Activated CD4-positive, alpha-beta T cell treated with anti-CD3 and anti-CD28 coated beads, Interleukin-10, Interleukin-2, amounts not matched to agents 100 ng/mL and 50 ng/mL, durations not matched to agents 16 hours and 8 hours (primary cell): ENCODE measurements around the gene TPRN.
"Not testable (repeated sequence)": the region's sequence is repeated elsewhere in the genome, so short reads cannot be mapped to it uniquely, and the experiment has no call there.

Experiments
- DNase-seq: peaks from one replicate; pipeline ENCODE4 v3.0.0-alpha.2; 2020

The TPRN gene, protein sequence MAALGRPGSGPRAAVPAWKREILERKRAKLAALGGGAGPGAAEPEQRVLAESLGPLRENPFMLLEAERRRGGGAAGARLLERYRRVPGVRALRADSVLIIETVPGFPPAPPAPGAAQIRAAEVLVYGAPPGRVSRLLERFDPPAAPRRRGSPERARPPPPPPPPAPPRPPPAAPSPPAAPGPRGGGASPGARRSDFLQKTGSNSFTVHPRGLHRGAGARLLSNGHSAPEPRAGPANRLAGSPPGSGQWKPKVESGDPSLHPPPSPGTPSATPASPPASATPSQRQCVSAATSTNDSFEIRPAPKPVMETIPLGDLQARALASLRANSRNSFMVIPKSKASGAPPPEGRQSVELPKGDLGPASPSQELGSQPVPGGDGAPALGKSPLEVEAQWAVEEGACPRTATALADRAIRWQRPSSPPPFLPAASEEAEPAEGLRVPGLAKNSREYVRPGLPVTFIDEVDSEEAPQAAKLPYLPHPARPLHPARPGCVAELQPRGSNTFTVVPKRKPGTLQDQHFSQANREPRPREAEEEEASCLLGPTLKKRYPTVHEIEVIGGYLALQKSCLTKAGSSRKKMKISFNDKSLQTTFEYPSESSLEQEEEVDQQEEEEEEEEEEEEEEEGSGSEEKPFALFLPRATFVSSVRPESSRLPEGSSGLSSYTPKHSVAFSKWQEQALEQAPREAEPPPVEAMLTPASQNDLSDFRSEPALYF

DNA sequence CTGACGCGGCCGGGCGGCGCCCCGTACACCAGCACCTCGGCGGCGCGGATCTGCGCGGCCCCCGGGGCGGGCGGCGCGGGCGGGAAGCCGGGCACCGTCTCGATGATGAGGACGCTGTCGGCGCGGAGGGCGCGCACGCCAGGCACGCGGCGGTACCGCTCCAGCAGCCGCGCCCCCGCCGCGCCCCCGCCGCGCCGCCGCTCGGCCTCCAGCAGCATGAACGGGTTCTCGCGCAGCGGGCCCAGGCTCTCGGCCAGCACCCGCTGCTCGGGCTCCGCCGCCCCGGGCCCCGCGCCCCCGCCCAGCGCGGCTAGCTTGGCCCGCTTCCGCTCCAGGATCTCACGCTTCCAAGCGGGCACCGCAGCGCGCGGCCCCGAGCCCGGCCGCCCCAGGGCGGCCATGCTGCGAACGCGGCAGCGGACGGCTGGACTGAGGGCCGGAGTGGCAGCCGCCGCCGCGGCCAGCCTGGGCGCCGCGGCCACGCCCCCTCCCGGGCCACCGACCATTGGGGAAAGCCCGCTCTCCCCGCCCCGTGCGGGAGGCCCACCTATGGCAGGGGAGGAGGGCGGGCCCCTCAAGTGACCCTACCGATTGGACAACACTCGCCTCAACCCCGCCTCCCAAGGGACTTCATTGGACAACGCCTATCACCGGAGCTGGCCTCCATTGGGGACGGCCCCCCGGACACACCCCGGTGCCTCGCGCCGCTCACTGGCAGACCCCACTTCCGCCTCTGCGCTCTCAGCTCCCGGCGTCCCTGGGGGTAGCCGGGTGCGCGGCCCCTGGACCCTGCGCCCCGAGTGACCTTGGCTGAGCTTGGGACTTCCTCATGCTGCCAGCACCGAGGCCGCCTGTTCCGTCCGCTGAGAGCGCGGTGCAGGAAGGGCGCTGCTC lies at the start of gene TPRN:
TPRN (minus strand) TSS at position 431 of the 894 bp plus-strand sequence; CDS start at position 401, 30 bp downstream.
- peak; percentile 100 for DNase-seq

DNA sequence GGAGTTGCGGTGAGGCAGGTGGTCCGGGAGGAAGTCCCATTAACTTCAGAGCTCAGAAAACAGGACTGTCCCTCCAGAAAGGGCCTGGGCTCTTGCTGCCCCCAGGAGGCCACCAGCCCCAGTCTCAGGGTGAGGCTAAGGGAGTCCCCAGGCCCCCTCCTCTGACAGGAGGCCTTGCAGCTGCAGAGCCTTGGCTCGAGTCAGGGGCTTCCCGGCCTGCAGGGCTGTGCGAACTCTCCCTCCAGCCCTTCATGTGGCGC lies 47.3 kb upstream of the TPRN start:
- no peak for DNase-seq

DNA sequence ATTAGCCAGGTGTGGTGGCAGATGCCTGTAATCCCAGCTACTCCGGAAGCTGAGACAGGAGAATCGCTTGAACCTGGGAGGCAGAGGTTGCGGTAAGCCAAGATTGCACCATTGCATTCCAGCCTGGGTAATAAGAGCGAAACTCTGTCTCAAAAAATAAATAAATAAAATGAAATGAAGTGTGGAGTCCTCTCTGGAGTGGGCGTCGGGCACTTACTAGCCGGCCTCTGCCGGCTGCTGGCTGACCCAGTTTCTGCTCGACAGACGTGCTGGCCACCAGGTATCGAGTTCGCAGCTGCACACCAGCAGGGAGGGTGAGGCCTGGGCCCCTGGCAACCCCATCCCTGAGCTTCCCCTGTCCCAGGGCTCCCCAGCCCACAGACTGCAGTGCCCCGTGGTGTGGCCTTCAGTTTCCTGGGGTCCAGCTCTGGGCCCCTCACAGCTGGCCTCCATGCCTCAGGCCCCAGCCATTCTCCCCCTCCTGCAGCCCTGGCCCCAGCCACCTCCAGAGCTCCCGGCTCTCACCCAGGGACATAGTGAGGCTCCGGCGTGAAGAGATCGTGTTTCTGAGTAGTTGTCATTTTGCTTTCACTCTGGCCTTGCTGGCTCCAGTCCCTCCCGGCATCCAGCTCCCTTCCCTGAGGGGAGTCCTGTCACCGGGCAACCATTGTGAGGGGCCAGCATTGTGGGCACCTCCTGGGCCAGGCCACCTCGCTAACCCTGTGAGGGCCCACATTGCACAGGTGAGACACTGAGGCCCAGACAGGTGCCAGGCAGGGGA lies 46.8 kb upstream of the TPRN start:
- DNase-seq, result no peak

DNA sequence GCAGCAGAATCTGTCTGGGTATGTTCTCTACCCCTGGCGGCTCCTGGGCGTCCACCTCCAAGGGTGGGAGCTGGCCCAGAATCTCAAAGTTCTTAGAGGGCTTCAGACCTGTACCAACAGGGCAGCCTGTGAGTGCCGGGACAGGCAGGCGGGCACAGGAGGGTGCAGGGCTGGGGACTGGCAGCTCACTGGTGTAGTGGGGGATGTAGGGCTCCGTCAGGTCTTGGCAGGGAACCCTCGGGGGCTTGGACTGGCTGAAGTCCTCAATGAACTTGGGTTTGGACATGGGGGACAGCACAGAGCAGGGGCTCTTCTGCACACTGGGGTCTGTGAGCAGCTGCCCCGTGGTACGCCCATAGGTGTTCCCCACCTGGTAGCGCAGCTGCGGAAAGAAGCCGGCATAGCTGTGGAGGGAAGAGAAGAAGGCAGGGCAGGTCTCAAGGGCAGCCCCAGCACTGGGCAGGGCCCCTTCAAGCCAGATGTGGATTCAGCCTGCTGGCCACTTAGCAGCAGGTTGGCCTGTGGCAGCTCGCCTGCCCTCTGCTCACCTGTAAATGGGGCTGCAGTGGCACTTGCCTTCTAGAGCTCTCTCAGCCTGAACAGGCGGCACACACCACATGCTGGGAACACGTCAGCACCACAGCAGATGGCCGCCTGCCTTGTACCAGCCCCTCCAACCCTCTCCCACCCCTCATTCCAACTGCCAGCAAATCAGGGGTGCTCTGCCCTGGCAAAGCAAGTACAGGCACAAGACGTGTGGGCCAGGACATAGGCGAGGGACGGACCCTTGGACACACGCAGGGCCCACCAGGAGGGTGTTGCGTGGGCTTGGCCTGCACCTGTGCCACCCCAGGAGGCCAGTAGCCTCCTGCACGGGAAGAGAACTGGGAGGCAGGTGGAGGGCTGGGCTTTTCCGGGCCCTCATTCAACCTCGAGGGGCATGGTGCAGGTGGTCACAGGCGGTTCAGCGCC lies 45.2 kb upstream of the TPRN start:
- DNase-seq, result no peak

DNA sequence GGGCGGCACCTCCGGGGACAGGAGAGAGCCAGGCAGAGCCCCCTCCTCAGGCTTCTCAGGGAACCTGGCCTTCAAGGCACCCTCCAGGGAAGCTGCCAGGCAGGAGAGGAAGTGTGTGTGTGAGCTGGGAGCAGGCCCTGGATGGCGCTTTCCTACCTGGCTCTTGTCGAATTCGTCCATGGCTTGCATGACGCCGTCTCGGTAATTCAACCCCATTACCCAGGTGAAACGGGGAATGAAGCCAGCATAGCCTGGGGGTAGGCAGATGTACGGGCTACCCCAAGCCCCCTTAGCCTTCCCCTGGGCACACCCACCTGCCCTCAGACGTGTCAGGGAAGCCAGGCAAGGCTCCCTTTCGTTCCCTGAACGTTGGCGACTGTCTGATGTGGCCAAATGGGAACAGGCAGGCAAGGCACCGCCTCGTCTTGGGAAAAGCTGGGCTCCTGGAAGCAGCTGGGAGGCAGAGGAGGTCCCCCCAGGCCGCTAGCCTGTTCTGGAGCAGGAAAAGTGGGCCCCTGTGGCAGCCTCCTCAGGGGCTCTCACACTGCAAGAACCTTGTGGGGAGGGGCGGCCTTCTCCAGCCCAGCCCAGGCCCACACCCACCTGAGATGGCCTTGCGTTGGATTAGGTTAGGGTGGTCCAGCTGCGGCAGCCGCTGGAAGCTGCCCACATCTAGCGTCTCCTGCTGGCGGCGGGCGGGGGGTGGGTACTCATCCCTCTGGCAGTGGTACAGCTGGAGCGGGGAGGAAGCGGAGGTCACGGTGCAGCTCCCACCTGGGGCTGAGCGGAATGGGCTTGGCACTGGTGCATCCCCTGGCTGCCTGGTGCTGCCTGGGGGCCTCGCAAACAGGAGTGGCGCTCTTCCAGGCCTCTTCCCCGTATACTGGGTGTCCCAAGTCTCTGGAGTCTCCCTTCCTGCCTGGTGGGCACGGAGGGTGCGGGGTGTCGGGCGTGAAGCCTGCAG lies 44.2 kb upstream of the TPRN start:
- DNase-seq, result no peak

DNA sequence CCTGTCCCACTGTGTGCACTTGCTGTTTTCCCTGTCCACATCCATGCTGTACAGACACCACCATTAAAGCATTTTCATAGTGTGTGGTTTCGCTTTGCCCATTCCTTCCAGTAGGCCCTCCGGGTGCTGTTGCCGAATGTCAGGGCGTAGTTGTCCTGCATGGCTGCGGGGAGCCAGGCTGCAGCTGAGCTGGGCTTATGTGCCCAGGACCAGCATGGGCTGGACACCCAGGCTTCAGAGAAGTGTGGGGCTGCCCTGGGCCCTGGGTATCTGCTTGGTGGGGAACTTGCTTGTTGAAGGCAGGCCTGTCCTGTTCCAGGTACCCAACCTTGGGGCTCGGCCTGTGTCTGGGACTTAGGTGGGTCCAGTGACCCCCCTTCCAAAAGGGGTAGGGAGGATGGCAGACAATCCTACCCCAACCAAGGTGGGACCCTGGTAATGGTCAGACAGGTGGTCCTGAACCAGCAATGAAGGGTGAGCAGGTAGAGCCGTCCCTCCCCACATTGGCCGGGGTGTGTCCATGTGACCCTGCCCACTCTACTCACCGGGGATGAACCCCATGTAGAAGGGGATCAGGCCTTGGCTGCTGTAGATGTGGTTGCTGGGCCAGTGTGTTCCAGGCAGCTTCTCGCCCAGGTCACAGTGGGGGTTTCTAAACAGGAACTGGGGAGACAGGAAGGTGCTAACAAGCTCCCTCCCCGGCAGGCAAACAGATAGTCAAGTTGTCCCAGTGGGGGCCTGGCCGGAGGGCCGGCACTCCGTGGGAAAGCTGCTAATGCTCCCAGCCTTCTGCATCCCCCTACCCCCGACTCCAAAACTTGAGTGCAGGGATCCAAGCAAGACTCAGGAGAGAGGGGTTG lies 43.3 kb upstream of the TPRN start:
- peak; percentile 44 for DNase-seq

DNA sequence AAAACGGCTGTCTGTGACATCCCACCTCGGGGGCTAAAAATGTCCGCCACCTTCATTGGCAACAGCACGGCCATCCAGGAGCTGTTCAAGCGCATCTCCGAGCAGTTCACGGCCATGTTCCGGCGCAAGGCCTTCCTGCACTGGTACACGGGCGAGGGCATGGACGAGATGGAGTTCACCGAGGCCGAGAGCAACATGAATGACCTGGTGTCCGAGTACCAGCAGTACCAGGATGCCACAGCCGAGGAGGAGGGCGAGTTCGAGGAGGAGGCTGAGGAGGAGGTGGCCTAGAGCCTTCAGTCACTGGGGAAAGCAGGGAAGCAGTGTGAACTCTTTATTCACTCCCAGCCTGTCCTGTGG lies 42.7 kb upstream of the TPRN start:
- not testable (repeated sequence) for DNase-seq

DNA sequence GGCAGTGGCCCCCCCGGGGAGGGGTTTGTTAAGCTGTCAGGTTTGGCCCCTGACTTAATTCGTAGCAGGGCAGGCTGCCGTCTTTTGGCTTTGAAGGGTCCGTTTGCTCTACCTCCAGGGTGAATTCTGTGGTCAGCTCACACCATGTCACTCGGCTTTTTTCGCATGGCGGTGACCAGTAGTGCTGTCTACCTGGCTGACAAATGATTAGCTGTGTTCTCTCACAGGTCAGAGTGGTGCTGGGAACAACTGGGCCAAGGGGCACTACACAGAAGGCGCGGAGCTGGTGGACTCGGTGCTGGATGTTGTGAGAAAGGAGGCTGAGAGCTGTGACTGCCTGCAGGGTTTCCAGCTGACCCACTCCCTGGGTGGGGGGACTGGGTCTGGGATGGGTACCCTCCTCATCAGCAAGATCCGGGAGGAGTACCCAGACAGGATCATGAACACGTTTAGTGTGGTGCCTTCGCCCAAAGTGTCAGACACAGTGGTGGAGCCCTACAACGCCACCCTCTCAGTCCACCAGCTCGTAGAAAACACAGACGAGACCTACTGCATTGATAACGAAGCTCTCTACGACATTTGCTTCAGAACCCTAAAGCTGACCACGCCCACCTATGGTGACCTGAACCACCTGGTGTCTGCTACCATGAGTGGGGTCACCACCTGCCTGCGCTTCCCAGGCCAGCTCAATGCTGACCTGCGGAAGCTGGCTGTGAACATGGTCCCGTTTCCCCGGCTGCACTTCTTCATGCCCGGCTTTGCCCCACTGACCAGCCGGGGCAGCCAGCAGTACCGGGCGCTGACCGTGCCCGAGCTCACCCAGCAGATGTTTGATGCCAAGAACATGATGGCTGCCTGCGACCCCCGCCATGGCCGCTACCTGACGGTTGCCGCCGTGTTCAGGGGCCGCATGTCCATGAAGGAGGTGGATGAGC lies 42.0 kb upstream of the TPRN start:
- DNase-seq, result no peak

DNA sequence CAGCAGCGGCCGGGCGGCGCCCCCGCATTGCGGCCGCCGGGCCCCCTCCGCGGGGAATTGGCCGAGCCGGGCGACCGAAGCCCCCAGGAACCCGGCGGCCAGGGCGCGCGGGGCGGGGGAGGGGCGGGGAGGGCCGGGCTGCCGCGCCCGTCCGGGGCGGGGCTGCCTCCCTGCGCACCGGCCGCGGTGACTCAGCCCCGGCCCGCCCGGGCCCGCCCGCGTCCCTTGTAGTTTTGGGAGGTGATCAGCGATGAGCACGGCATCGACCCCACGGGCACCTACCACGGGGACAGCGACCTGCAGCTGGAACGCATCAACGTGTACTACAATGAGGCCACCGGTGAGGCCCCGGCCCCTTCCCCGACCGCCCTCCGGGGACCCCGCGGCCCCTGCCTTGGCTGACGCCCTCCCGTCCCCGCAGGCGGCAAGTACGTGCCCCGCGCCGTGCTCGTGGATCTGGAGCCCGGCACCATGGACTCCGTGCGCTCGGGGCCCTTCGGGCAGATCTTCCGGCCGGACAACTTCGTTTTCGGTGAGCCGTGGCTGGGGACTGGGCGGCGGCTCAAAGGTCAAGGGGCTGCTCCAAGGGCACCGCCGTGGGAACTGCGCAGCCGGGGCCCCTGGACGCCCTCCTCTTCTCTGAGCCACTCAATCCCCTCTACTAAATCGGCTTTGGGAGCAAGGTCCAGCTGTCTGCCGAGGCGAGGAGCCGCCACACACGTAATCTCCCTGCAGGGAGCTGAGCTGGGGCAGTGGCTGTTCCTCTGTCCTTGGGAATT lies 41.1 kb upstream of the TPRN start:
- peak; percentile 69 for DNase-seq

DNA sequence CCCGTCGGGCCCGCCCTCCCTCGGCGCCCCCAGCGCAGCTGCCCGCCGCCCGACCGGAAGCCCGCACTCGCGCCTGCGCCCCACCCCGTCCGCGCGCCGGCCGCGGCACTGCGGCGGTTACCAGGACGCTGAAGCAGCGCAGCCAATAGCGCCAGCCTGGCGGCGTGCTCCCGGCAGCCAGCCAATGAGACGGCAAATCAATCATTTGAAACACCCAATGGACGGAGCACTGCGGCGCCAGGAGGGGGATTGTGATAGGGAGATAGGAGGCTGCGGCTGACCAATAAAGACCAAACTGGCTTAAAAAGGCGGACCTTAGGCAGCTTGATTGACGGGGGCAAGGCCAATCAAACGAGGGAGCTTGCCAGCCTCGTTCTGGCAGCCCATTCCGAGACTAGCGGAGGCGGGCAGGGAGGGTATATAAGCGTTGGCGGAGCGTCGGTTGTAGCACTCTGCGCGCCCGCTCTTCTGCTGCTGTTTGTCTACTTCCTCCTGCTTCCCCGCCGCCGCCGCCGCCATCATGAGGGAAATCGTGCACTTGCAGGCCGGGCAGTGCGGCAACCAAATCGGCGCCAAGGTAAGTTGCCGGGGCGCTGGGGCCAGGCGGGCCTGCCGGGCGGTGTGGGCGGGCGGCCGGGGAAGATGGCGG lies 40.4 kb upstream of the TPRN start, which contains the start of gene TUBB4B:
TUBB4B (plus strand) TSS at position 447 of the 649 bp plus-strand sequence; CDS start at position 521, 74 bp downstream.
- peak; percentile 100 for DNase-seq

DNA sequence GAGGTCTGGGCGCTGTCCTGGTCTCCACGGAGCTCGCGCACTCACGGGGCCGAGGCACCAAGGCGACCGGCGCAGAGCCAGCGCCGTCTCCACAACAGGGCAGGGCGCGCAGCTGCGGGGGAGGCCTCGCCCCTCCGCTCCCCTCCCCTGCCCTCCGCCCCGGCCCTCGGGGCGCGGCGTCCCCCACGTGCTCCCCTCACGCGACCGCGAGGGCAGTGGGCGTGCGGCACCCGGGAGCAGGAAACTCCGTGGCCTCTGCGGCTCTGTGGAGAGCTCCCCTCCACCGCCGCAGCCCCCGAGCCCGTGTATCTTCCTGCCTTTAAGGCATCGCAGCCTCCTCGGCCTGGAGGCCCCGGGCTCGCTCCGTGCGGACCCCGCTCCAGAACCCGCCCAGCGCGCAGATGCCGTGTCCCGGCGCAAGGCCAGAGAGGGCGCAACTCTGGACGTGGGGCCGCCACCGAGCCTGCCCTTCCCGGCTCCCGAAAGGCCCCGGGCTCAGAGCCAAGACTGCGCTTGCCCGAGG lies 39.8 kb upstream of the TPRN start:
- DNase-seq, result peak; percentile 76

DNA sequence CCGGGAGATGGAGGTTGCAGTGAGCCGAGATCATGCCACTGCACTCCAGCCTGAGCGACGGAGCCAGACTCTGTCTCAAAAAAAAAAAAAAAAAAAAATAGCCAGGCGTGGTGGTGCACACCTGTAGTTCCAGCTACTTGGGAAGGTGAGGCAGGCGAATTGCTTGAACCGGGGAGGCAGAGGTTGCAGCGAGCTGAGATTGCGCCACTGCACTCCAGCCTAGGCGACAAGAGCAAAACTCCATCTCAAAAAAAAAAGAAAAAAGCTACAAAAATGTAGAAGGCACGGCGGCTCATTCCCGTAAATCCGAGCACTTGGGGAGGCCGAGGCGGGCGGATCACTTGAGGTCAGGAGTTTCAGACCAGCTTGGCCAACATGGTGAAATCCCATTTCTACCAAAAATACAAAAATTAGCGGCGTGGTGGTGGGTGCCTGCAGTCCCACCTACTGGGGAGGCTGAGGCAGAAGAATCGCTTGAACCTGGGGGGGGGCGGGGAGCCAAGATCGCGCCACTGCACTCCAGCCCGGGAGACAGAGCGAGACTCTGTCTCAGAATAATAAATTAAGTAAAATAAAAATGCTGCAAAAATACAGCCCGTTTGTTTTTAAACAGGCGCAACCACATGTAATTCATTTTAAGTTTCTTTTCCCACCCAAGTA lies 39.1 kb upstream of the TPRN start:
- DNase-seq, result not testable (repeated sequence)

DNA sequence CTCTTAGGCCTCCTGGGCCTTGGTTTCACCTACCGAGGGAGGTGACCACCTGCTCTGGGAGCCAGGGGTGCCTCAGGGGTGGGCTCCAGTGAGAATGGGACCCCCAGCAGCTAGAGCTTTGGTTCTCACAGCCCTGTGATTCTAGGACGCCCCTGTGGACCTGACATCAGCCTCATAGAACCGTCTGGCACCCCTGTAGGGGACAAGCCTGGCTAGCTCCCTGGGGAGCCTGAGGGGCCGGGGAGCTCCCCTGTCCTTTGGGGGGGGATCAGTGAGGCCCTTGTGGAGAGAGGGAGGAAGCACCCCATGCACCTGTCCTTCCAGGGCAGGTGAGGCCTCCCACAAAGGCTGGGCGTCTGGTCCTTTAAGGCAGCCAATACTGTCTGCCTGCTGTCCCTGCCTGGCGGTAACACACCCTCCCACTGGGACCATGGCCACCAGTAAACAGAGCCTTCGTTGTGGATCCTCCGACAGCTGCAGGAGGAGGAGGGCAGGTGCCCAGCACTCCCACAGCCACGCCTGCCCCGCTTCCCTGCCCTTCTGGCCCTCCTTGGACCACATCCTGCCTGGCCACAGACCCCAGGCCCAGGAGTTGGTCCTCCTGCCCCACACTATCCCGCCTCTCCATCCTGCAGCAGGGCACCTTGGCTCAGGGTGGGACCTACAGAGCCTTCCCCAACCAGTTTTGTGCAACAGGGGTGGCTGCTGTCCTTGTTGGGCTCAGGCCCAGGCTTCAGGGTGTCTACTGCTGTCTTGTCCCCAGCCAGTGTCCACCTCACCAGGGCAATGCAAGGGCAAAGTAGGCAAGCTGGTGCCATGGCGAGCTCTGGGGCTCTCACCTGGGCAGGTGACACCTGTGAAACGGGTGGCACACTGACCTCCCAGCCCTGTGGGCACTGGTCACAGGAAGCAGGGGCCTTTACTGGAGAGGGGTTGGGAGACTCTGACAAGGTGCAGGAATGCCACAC lies 37.5 kb upstream of the TPRN start:
- no peak for DNase-seq

DNA sequence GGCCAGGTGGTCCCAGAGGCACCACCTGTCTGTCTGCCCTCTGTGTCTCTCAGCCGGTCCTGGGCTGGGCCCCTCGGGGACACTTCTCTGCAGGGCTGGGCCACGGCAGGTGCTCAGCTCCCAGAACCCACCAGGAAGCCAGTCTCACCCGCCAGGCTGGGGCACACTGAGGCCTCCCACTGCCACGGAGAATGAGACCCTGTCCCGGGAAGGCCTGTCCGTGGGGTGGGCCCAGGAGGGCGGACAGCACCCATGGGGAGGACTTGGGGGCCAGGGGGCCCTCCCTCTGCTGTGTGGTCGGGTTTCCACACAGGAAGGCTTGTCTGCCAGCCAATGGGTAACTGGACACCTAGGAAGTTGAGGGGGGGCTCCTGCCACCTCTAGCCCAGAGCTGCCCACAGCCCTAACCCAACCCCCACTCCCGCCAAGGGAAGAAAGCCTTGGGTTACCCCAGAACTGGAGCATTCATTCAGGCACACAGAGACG lies 36.4 kb upstream of the TPRN start:
- no peak for DNase-seq
